ENCODE data around the gene MEG3. TPM values are rescaled to one million over a fixed set of nuclear protein-coding genes. Genes with fewer than 3 reads are reported as not detected.

MEG3 gene
- total RNA-seq, 2 donors from 2014 or later = 5.3 to 15.3 TPM

- Mint-ChIP-seq H3K36me3 (ENCODE audit: low read depth) (peaks cover 3% of the 10 kb centered on the region), H3K27ac (no peak overlapping the region), H3K9me3 (peaks cover 29% of the 10 kb centered on the region), H3K4me3 (no peak overlapping the region), H3K4me1 (peaks cover 14% of the 10 kb centered on the region), H3K27me3 (ENCODE audit: insufficient read depth) (peaks cover 6% of the 10 kb centered on the region)
- H3K9ac ChIP-seq (ENCODE audit: extremely low read depth, low read length, poor library complexity, severe bottlenecking) = no peak overlapping the region
- no peaks in the 10 kb centered on the region for H3K27me3 ChIP-seq (ENCODE audit: control insufficient read depth, insufficient read depth, low read length, poor library complexity, severe bottlenecking)
- H3K4me1 ChIP-seq (ENCODE audit: control insufficient read depth, insufficient read depth, low read length) = no peaks in the 10 kb centered on the region
- DNase-seq = peak; percentile 75
- H3K27ac ChIP-seq (ENCODE audit: low read depth, low read length) = no peak overlapping the region
- H3K36me3 ChIP-seq (ENCODE audit: control insufficient read depth, insufficient read depth, low read length) = no peaks in the 10 kb centered on the region
- 91 to 94% methylated on average over 30 to 32 of the region's 32 CpGs for WGBS, 2 experiments (ENCODE audit: insufficient coverage in 1 of 2, insufficient read length in 1 of 2)
- peaks cover 8% of the 10 kb centered on the region for H3K9me3 ChIP-seq (ENCODE audit: control insufficient read depth, low read length)
- TF ChIP-seq CTCF (conservative IDR thresholded peaks at IDR 0.05) = no peak
- H3K4me3 ChIP-seq (ENCODE audit: low read length) = no peak overlapping the region
Measured at GRCh38 chr14:100824091-100824551, 1.8 kb upstream of the MEG3 start.

- H3K4me3 Mint-ChIP-seq = no peak overlapping the region
- Histone ChIP-seq H3K4me1 (ENCODE audit: control insufficient read depth, insufficient read depth, low read length) (peaks cover 7% of the 10 kb centered on the region), H3K27me3 (ENCODE audit: control insufficient read depth, insufficient read depth, low read length, poor library complexity, severe bottlenecking) (no peaks in the 10 kb centered on the region), H3K4me3 (ENCODE audit: low read length) (no peak overlapping the region), H3K27ac (ENCODE audit: low read depth, low read length) (no peak overlapping the region), H3K36me3 (ENCODE audit: control insufficient read depth, insufficient read depth, low read length) (no peaks in the 10 kb centered on the region), H3K9ac (ENCODE audit: extremely low read depth, low read length, poor library complexity, severe bottlenecking) (no peak overlapping the region), H3K9me3 (ENCODE audit: control insufficient read depth, low read length) (peaks cover 8% of the 10 kb centered on the region)
- peaks cover 3% of the 10 kb centered on the region for H3K36me3 Mint-ChIP-seq (ENCODE audit: low read depth)
- peaks cover 24% of the 10 kb centered on the region for H3K4me1 Mint-ChIP-seq
- peaks cover 29% of the 10 kb centered on the region for H3K9me3 Mint-ChIP-seq
- WGBS, 2 experiments (ENCODE audit: insufficient coverage in 1 of 2, insufficient read length in 1 of 2) = 94 to 97% methylated on average over 30 to 36 of the region's 36 CpGs
- peaks cover 6% of the 10 kb centered on the region for H3K27me3 Mint-ChIP-seq (ENCODE audit: insufficient read depth)
- DNase-seq = no peak
- TF ChIP-seq CTCF (conservative IDR thresholded peaks at IDR 0.05) = no peak
- H3K27ac Mint-ChIP-seq = no peak overlapping the region
Measured at GRCh38 chr14:100824901-100825712, 811 bp upstream of the MEG3 start.

- no peak for DNase-seq
- Histone ChIP-seq H3K9me3 (ENCODE audit: control insufficient read depth, low read length) (peaks cover 8% of the 10 kb centered on the region), H3K4me1 (ENCODE audit: control insufficient read depth, insufficient read depth, low read length) (peaks cover 11% of the 10 kb centered on the region), H3K9ac (ENCODE audit: extremely low read depth, low read length, poor library complexity, severe bottlenecking) (no peak overlapping the region), H3K4me3 (ENCODE audit: low read length) (no peak overlapping the region), H3K36me3 (ENCODE audit: control insufficient read depth, insufficient read depth, low read length) (no peaks in the 10 kb centered on the region), H3K27ac (ENCODE audit: low read depth, low read length) (no peak overlapping the region), H3K27me3 (ENCODE audit: control insufficient read depth, insufficient read depth, low read length, poor library complexity, severe bottlenecking) (no peaks in the 10 kb centered on the region)
- Mint-ChIP-seq H3K36me3 (ENCODE audit: low read depth) (peaks cover 3% of the 10 kb centered on the region), H3K9me3 (peaks cover 29% of the 10 kb centered on the region), H3K27ac (no peak overlapping the region), H3K27me3 (ENCODE audit: insufficient read depth) (peaks cover 6% of the 10 kb centered on the region), H3K4me1 (peaks cover 37% of the 10 kb centered on the region), H3K4me3 (no peak overlapping the region)
- no peak for TF ChIP-seq CTCF (conservative IDR thresholded peaks at IDR 0.05)
- 94 to 98% methylated on average over 19 to 27 of the region's 27 CpGs for WGBS, 2 experiments (ENCODE audit: insufficient coverage in 1 of 2, insufficient read length in 1 of 2)
Measured at GRCh38 chr14:100826391-100827100, 628 bp downstream of the MEG3 start.
